Fibroblast of lung (primary cell): Measurements from ENCODE around the gene OR4E1.

Experiments used
- CTCF ChIP-seq, 2 donors: IDR thresholded peaks in 1 of 2; conservative IDR thresholded peaks in 1 of 2; 1 replicate in 1 of 2; 2 replicates in 1 of 2; pipeline ENCODE4 v1.5.1; 2011 to 2012; ENCODE audit warnings: low read length in 2 of 2, control low read depth in 1 of 2, inconsistent platforms in 1 of 2, low read depth in 1 of 2, mild to moderate bottlenecking in 1 of 2
- EZH2 ChIP-seq: IDR thresholded peaks from 2 replicates; pipeline ENCODE4 v1.5.1; 2012; ENCODE audit warnings: low read length, control low read depth, mild to moderate bottlenecking; ENCODE audit errors: missing control alignments

GRCh38 chr14:21703357-21704326, 30.0 kb upstream of the OR4E1 start:
- TF ChIP-seq CTCF (conservative IDR thresholded peaks at IDR 0.05 in 1 of 2, IDR thresholded peaks at IDR 0.05 in 1 of 2; ENCODE audit: low read depth in 1 of 2, low read length in 2 of 2) (no peak), EZH2 (no peak)
